ENCODE data around the gene VWA5B2. TPM values are rescaled to one million over a fixed set of nuclear protein-coding genes. Genes with fewer than 3 reads are reported as not detected.

The VWA5B2 gene
- total and polyA plus RNA-seq, 2 of the 4 experiments (the other 2 are of a cell fraction), result not detected

DNA sequence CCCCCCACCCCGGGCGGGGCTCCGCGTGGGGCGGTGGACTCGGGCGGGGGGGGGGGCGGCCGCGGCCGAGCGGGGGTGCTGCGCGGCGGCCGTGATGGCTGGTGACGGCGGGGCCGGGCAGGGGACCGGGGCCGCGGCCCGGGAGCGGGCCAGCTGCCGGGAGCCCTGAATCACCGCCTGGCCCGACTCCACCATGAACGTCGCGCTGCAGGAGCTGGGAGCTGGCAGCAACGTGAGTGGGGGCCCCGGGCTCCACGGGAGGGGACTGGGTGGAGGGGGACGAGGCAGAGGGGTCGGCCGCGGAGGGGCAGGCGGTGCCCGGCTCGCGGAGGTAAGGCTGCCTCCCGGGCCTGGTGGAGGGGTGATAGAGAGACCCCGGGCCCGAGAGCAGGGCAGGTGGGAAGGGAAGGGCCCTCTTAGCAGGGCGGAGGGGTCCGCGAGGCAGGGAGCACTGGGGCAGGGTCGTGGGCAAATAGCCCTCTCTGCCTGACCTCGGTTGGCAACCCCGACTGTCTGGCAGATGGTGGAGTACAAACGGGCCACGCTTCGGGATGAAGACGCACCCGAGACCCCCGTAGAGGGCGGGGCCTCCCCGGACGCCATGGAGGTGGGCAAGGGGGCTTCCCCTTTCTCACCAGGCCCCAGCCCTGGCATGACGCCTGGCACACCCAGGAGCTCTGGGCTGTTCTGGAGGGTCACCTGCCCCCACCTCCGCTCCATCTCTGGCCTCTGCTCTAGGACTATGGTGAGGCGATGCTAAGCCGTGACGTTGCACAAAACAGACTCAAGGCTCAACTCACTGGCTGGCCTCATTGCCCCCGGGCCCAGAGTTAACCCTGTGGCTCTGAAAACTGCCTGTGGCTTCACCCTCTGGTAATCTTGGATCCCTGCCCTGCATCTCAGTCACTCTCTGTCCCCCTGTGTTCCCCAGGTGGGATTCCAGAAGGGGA is 46.9 kb downstream of the VWA5B2 start, which contains the start of gene ECE2 (continued):
- no peak for TF ChIP-seq RFX5 (IDR thresholded peaks at IDR 0.05; ENCODE audit: low read depth, low read length)

DNA sequence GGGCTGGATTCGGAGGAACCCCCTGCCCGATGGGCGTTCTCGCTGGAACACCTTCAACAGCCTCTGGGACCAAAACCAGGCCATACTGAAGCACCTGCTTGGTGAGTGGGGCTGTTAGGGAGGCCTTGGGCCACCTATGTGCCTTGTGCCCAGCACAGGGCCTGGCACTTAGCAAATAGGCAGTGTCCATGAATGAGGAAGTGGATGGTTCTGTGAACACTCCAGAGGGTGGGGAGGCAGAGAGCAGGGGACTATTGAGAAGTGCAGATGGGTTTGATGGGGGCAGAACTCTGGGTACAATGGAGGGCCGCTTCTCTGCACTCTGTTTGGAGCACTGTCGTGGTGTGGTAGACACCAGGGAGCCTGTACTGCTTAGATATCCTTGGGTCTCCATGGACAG is 48.0 kb downstream of the VWA5B2 start:
- in situ Hi-C loops (cut with MboI; ENCODE audit: low sequenced_read_pairs), result no loop called here

More for the DNA sequence above, 48.0 kb downstream of the VWA5B2 start:
- dilution Hi-C loops (cut with HindIII; ENCODE audit: low sequenced_read_pairs, unreplicated experiment), result no loop called here
- H2AK9ac ChIP-seq (replicated peaks; ENCODE audit: low read depth, low read length, poor library complexity), result no peak overlapping the region
- H3K23ac ChIP-seq (ENCODE audit: low read depth, low read length), result no peak overlapping the region
- no peaks in the 10 kb centered on the region for H3K4me1 ChIP-seq (ENCODE audit: control insufficient read depth, insufficient read depth, low read length)
- H3K9me3 ChIP-seq (ENCODE audit: control insufficient read depth, insufficient read depth, low read length), result no peaks in the 10 kb centered on the region
- ChIA-PET POLR2A (ENCODE audit: unreplicated experiment) (no interaction called here), CTCF (no interaction called here)
- H3K18ac ChIP-seq (ENCODE audit: low read depth, low read length), result no peak overlapping the region
- H3K36me3 ChIP-seq (ENCODE audit: control insufficient read depth, insufficient read depth, low read length), result no peaks in the 10 kb centered on the region
- no peak overlapping the region for H4K8ac ChIP-seq (ENCODE audit: low read depth in 2 of 2, low read length in 2 of 2)
- H3K14ac ChIP-seq (replicated peaks; ENCODE audit: low read depth, low read length), result no peak overlapping the region
- H3K79me1 ChIP-seq (ENCODE audit: low read depth in 1 of 2, low read length in 2 of 2), result no peaks in the 10 kb centered on the region
- DNase-seq (no peak), ATAC-seq (ENCODE audit: low read depth) (no peak)
- peaks cover 3% of the 10 kb centered on the region; the same call in 1 of the 2 replicates for H3K9me1 ChIP-seq (ENCODE audit: insufficient read depth, low read length)
- no peak overlapping the region for H4K5ac ChIP-seq (ENCODE audit: low read depth, low read length)
- H3K9ac ChIP-seq (ENCODE audit: low read depth, low read length), result no peak overlapping the region
- H3K4me3 ChIP-seq (ENCODE audit: insufficient read depth, low read depth, low read length), result no peak overlapping the region
- no peak for TF ChIP-seq CHD1 (IDR thresholded peaks at IDR 0.05; ENCODE audit: low read depth, low read length)
- TF ChIP-seq, protein P1, sequence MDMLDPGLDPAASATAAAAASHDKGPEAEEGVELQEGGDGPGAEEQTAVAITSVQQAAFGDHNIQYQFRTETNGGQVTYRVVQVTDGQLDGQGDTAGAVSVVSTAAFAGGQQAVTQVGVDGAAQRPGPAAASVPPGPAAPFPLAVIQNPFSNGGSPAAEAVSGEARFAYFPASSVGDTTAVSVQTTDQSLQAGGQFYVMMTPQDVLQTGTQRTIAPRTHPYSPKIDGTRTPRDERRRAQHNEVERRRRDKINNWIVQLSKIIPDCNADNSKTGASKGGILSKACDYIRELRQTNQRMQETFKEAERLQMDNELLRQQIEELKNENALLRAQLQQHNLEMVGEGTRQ (IDR thresholded peaks at IDR 0.05; ENCODE audit: low read depth, low read length), result no peak
- TF ChIP-seq POLR2A (IDR thresholded peaks at IDR 0.05; ENCODE audit: low read depth, low read length), result no peak
- TF ChIP-seq MAFK (IDR thresholded peaks at IDR 0.05; ENCODE audit: low read depth, low read length), result no peak
- no peak for TF ChIP-seq RAD21 (IDR thresholded peaks at IDR 0.05; ENCODE audit: low read length)
- TF ChIP-seq CEBPB (IDR thresholded peaks at IDR 0.05; ENCODE audit: low read depth, low read length), result no peak
- no peak for TF ChIP-seq MAZ (IDR thresholded peaks at IDR 0.05; ENCODE audit: borderline replicate concordance, low read depth, low read length)
- no peak overlapping the region for H3K4ac ChIP-seq (ENCODE audit: low read depth, low read length)
- H4K91ac ChIP-seq (ENCODE audit: insufficient read depth, low read depth, low read length), result no peak overlapping the region
- no peak overlapping the region for H3K27ac ChIP-seq (ENCODE audit: insufficient read depth, low read length)
- no peak overlapping the region for H2BK5ac ChIP-seq (ENCODE audit: low read depth, low read length, poor library complexity, severe bottlenecking)
- no peak overlapping the region for H2BK15ac ChIP-seq (ENCODE audit: low read depth, low read length)
- no peak overlapping the region for H2AFZ ChIP-seq (replicated peaks; ENCODE audit: low read length, poor library complexity)
- no peak overlapping the region for H2AK5ac ChIP-seq (ENCODE audit: low read depth, low read length)
- intact Hi-C loops (cut with micrococcal nuclease), result no loop called here
- no peak overlapping the region for H3K4me2 ChIP-seq (ENCODE audit: low read depth, low read length)
- H2BK20ac ChIP-seq (ENCODE audit: low read depth, low read length), result no peak overlapping the region
- H4K20me1 ChIP-seq (ENCODE audit: insufficient read depth, low read length), result no peaks in the 10 kb centered on the region
- no peak overlapping the region for H3K56ac ChIP-seq (ENCODE audit: extremely low read depth, insufficient read depth, low read length)
- peaks cover 65% of the 10 kb centered on the region for H3K27me3 ChIP-seq (ENCODE audit: control insufficient read depth, insufficient read depth, low read length)
- no TSS peak for BruUV-seq (replicated peaks)
- WGBS, 2 experiments (ENCODE audit: extremely low coverage in 2 of 2, insufficient read length in 1 of 2), result no CpG with 5 or more reads among the region's 6 CpGs
- no peak overlapping the region for H2BK120ac ChIP-seq (ENCODE audit: low read depth, low read length)
